Amniotic epithelial cell (primary cell): Measurements from ENCODE around the gene IL1RL1.

Source experiments
- DNase-seq: peaks from one replicate; pipeline ENCODE4 v3.0.0-alpha.2; 2010; ENCODE audit warnings: low read depth

The IL1RL1 gene

DNA sequence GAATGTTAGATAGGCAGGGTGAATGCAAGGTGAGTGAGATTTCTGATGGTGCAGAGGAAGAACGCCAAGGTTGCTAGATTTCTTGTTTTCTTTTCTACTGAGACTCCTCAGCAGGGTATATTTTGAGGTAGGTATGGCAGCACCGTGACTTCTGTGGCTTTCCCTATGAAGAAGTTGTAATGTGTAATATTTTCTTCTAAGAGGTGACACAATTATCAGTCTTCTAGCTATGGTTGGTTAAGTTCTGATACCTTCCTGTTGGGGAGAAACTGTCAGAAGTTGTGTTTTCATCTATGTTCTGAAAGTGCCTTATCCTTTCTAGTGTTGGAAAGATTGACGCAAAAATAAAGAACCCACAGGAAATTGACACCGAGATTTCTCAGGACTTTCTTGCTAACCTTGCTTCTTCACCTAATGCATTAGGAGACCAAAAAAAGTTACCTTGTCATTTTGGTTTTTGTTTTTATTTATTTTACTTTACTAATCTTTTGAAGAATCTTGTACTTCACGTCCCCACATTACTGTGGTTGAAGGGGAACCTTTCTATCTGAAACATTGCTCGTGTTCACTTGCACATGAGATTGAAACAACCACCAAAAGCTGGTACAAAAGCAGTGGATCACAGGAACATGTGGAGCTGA, 56.1 kb downstream of the IL1RL1 start:
- DNase-seq = no peak

- DNase-seq = no peak
These were observed 57.2 kb downstream of the IL1RL1 start for GRCh38 chr2:102368461-102369109.

DNA sequence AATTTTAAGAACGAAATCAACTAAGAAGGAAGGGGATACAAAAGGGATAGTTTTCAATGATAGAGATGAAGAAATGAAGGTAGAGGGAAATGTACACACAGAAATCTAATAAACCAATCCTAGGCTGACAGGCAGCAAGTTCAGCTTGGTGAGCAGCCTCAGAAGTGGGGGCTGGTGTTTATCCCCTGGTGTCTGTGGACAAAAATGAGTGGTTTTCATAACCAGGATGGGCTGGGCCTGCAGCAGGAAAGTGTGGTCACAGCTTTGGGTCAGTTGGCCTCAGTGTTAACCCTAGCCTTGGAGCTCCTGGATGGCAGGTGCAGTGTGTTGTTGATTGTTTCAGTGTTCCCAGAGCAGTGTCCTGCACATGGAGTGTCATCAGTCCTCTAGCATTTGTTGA, 58.5 kb downstream of the IL1RL1 start:
- no peak for DNase-seq

GRCh38 chr2:102376052-102376591, 64.8 kb downstream of the IL1RL1 start:
- DNase-seq = no peak

DNA sequence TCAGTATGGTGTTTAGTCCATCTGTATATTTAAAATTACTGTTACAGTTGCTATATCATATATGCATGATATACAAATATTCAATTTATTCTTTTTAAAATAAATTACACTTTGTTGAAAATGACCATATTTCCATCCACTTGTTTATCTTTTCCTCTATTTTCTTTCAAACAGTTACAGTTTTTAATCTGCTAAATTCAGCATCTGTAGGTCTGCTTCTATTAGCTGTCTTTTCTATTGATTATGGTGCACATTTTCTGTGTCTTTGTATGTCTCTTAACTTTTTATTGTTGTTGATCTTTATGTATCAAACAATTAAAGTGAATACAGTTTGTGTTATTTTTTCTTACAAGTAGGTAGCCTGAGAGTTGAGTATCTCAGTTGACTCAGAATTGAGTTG, 72.4 kb downstream of the IL1RL1 start:
- no peak for DNase-seq

DNA sequence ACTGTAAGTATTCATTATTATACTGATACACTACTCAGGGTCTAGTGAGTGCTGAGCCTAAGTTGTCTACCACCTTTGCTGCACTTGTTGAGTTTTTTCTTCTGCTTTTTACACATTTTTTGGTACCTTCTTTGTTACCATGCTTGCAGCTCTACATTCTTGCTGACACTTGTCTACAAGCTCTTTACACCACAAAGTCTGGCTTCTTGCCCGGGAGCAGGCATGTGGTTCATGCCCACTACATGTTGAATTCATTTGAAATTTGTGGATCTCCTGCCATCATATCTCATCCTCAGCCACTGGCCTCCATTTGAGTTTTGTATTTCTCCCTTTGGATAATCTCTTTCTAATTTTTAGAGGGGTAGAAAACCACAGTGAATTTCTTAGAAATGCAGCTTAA, 74.2 kb downstream of the IL1RL1 start:
- peak; percentile 44 for DNase-seq

DNA sequence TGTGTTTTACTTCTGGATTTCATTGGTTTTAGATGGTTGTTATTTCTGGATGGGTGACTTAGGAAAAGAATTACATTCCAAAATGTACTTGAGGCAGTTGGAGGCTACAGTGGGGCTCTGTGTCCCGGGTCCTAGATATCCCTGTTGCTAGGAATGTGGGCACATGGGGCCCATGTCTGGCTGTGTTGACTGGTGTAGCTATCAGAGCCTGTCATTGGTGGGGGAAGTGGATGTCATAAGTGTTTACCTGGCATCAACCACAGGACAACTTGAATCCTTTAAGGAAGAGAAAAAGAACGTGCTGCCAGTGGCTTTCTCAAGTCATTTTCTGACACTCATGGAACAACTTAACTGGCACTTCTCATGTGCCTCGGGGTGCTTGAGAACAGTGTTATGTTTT, 74.6 kb downstream of the IL1RL1 start:
- no peak for DNase-seq

- DNase-seq = no peak
These were observed 75.6 kb downstream of the IL1RL1 start for GRCh38 chr2:102386867-102387541.

DNA sequence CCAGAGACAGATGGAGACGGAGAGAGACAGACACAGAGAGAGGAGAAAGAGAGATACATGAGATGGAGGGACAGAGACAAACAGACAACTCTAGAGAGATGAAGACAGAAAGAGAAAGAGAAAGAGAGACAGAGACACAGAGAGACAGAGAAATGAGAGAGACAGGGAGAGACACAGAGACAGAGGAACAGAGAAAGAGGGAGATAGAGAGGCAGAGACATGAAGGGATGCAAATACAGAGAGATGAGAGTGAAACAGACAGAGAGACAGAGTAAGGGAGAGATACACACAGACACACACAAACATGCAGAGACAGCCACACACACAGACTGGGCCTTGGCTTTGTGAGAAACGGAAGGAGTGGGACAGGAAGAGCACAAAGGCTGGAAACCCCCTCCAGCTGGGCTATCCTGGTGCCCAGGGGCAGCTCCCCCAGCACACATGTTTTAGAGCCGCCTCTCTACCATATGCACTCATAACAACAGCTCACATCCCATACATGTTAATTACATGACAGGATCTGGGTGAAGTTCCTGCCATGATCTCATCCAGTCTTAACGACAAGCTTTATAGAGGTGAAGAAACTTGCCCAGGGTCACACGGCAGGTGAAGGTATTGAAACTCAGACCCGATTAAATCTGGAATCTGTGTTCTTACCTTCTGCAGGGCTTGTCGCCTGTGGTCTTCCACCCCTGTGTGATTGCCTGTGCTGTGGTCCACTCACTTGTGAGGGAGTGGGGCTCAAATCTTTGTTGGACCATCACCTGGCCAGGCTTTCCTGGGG, 76.6 kb downstream of the IL1RL1 start:
- no peak for DNase-seq

DNA sequence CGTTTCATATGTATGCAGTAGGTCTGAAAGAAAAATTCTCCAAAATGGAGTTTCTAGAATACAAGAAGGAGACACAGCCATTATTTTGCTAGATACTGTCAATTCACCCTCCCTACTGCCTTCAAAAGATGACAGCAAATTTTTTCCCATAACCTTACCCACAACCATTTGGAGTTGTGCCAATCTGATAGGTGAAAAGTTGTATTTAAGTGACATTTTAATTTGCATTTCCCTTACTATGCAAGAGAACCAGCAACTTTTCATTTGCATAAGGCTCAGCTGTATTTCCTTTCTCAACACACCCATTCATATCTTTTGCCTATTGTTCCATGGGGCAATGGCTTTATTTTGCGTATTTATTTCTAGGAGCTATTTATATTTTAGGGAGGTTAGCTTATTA, 80.2 kb downstream of the IL1RL1 start:
- DNase-seq = peak; percentile 15

DNA sequence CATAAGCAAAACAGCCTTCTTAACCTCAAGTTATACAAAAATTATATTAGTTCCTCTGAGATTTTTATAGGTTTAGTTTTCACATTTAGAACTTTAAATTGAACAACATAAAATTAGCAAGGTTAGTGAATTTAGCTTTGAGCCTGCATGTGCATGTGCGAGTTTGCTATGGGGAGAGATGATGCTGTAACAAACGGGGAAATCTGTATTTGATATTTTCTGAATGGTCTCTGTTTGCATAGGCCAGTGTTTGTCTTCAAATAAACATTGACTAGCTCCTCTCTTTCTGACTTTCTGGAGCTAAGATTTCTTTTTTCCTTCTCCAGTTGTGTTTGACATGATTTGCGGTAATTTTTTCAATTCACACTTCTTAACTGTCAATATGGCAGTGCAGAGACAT, 80.7 kb downstream of the IL1RL1 start:
- DNase-seq = no peak

- no peak for DNase-seq
These were observed 81.6 kb downstream of the IL1RL1 start for GRCh38 chr2:102392942-102393341.

GRCh38 chr2:102396012-102396411, 84.6 kb downstream of the IL1RL1 start:
- DNase-seq = no peak

GRCh38 chr2:102397209-102397608, 85.8 kb downstream of the IL1RL1 start:
- DNase-seq = no peak

- no peak for DNase-seq
These were observed 88.3 kb downstream of the IL1RL1 start for GRCh38 chr2:102399499-102400141.

DNA sequence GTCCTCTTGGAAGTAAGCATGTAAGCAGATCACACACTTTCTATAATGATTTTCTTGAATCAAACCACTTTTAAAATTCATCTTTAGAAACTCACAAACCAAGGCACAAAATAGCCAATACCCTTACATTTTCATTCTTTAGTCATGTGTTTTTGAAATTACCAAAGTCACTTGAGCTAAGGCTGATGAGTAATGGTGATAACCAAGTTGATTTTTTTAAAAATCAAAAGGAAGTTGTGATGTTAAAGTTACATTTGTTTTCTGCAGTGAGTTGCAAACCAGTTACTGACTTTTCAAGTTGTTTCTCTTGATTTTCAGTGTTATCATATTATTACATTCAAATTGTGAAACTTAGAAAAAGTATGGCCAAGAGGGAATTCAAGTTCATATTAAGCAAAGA, 90.1 kb downstream of the IL1RL1 start:
- DNase-seq = peak; percentile 11
